ENCODE measurements around the gene SET.

SET gene

GRCh38 chr9:128721487-128722010 is 32.5 kb downstream of the SET start:
- Histone ChIP-seq H3K4me3 (ENCODE audit: insufficient read depth, low read length, poor library complexity, severe bottlenecking) (no peak overlapping the region), H3K9me3 (ENCODE audit: insufficient read depth, low read length) (no peaks in the 10 kb centered on the region), H2AFZ (ENCODE audit: low read depth, low read length, severe bottlenecking) (no peak overlapping the region), H3K4me2 (ENCODE audit: low read depth, low read length, poor library complexity, severe bottlenecking) (no peak overlapping the region), H4K20me1 (ENCODE audit: low read depth, low read length) (no peaks in the 10 kb centered on the region), H3K9ac (ENCODE audit: low read length) (no peak overlapping the region), H3K36me3 (ENCODE audit: low read length) (no peaks in the 10 kb centered on the region), H3K27ac (ENCODE audit: low read depth, low read length) (no peak overlapping the region), H3K9me2 (replicated peaks; ENCODE audit: insufficient read depth, low read length) (no peaks in the 10 kb centered on the region), H3K79me2 (ENCODE audit: insufficient read depth, low read length) (peaks cover 24% of the 10 kb centered on the region), H3F3A (ENCODE audit: insufficient read depth) (peaks cover 5% of the 10 kb centered on the region; the same call in 1 of the 2 replicates), H3K27me3 (ENCODE audit: low read length) (no peaks in the 10 kb centered on the region)
- TF ChIP-seq CTCF (IDR thresholded peaks at IDR 0.05; ENCODE audit: insufficient read depth, low read length, poor library complexity, severe bottlenecking) = no peak
- TF ChIP-seq EZH2phosphoT487 (conservative IDR thresholded peaks at IDR 0.05; ENCODE audit: low read length) = no peak

GRCh38 chr9:128722380-128723351 is 33.6 kb downstream of the SET start:
- Histone ChIP-seq H3K4me2 (ENCODE audit: low read depth, low read length, poor library complexity, severe bottlenecking) (peak overlapping the region; percentile 98), H3K27me3 (ENCODE audit: low read length) (no peaks in the 10 kb centered on the region), H3K27ac (ENCODE audit: low read depth, low read length) (peak overlapping the region; percentile 62), H4K20me1 (ENCODE audit: low read depth, low read length) (no peaks in the 10 kb centered on the region), H3K79me2 (ENCODE audit: insufficient read depth, low read length) (peaks cover 32% of the 10 kb centered on the region), H3F3A (ENCODE audit: insufficient read depth) (peaks cover 5% of the 10 kb centered on the region; the same call in 1 of the 2 replicates), H3K4me3 (ENCODE audit: insufficient read depth, low read length, poor library complexity, severe bottlenecking) (peak overlapping the region; percentile 99), H2AFZ (ENCODE audit: low read depth, low read length, severe bottlenecking) (no peak overlapping the region), H3K9me2 (replicated peaks; ENCODE audit: insufficient read depth, low read length) (no peaks in the 10 kb centered on the region), H3K9ac (ENCODE audit: low read length) (peak overlapping the region; percentile 100), H3K9me3 (ENCODE audit: insufficient read depth, low read length) (no peaks in the 10 kb centered on the region), H3K36me3 (ENCODE audit: low read length) (no peaks in the 10 kb centered on the region)
- no peak for TF ChIP-seq EZH2phosphoT487 (conservative IDR thresholded peaks at IDR 0.05; ENCODE audit: low read length)
- TF ChIP-seq CTCF (IDR thresholded peaks at IDR 0.05; ENCODE audit: insufficient read depth, low read length, poor library complexity, severe bottlenecking) = no peak

- TF ChIP-seq CTCF (IDR thresholded peaks at IDR 0.05; ENCODE audit: insufficient read depth, low read length, poor library complexity, severe bottlenecking) (no peak), EZH2phosphoT487 (conservative IDR thresholded peaks at IDR 0.05; ENCODE audit: low read length) (no peak)
Observed at GRCh38 chr9:128723352-128723865, 34.4 kb downstream of the SET start.

More at GRCh38 chr9:128723352-128723865, 34.4 kb downstream of the SET start:
- peak overlapping the region; percentile 98 for H3K4me2 ChIP-seq (ENCODE audit: low read depth, low read length, poor library complexity, severe bottlenecking)
- peak overlapping the region; percentile 52 for H2AFZ ChIP-seq (ENCODE audit: low read depth, low read length, severe bottlenecking)
- peak overlapping the region; percentile 99 for H3K4me3 ChIP-seq (ENCODE audit: insufficient read depth, low read length, poor library complexity, severe bottlenecking)
- peaks cover 5% of the 10 kb centered on the region; the same call in 1 of the 2 replicates for H3F3A ChIP-seq (ENCODE audit: insufficient read depth)
- peaks cover 32% of the 10 kb centered on the region for H3K79me2 ChIP-seq (ENCODE audit: insufficient read depth, low read length)
- H3K27ac ChIP-seq (ENCODE audit: low read depth, low read length) = peak overlapping the region; percentile 62
- no peaks in the 10 kb centered on the region for H3K27me3 ChIP-seq (ENCODE audit: low read length)
- peak overlapping the region; percentile 100 for H3K9ac ChIP-seq (ENCODE audit: low read length)
- H3K36me3 ChIP-seq (ENCODE audit: low read length) = no peaks in the 10 kb centered on the region
- H3K9me3 ChIP-seq (ENCODE audit: insufficient read depth, low read length) = no peaks in the 10 kb centered on the region
- no peaks in the 10 kb centered on the region for H3K9me2 ChIP-seq (replicated peaks; ENCODE audit: insufficient read depth, low read length)
- H4K20me1 ChIP-seq (ENCODE audit: low read depth, low read length) = no peaks in the 10 kb centered on the region

Measured in SU-DHL-6 (cell line).